GM23338 (cell line): ENCODE measurements around the gene UGT2A3. TPM values are rescaled to one million over a fixed set of nuclear protein-coding genes. Genes with fewer than 3 reads are reported as not detected.

Experiments used
- ATAC-seq: fragments of 200-7000 bp; cut with Tn5 transposase; 3 replicates; pipeline ENCODE4 v1.9.1; 2020
- DNase-seq: peaks from one replicate; pipeline ENCODE4 v3.0.0-alpha.2; 2015; ENCODE audit warnings: low spot score
- H2AFZ ChIP-seq: fragments of 200-600 bp; sonication (generic); 2 replicates; pipeline ENCODE4 v1.8.0; 2016; ENCODE audit warnings: antibody characterized with exemption, mild to moderate bottlenecking, moderate library complexity
- H3F3A ChIP-seq: fragments of 200-600 bp; sonication (generic); replicated peaks from 2 replicates; pipeline ENCODE4 v1.8.0; 2017; ENCODE audit warnings: antibody characterized with exemption, mixed run types, low read depth
- H3K27ac ChIP-seq: fragments of 200-600 bp; sonication (generic); 2 replicates; pipeline ENCODE4 v1.6.1; 2016; ENCODE audit warnings: low read depth
- H3K27me3 ChIP-seq: fragments of 200-600 bp; sonication (generic); 2 replicates; pipeline ENCODE4 v1.8.0; 2016; ENCODE audit warnings: mild to moderate bottlenecking, mixed run types, moderate library complexity; ENCODE audit not compliant: insufficient read depth
- H3K36me3 ChIP-seq: fragments of 200-600 bp; sonication (generic); 2 replicates; pipeline ENCODE4 v1.8.0; 2016; ENCODE audit warnings: mild to moderate bottlenecking; ENCODE audit not compliant: insufficient read depth
- H3K4me1 ChIP-seq: fragments of 200-600 bp; sonication (generic); 2 replicates; pipeline ENCODE4 v1.8.0; 2016; ENCODE audit warnings: mild to moderate bottlenecking, moderate library complexity; ENCODE audit not compliant: insufficient read depth
- H3K4me2 ChIP-seq: fragments of 200-600 bp; sonication (generic); 2 replicates; pipeline ENCODE4 v1.7.1; 2017; ENCODE audit warnings: mixed run types
- H3K4me3 ChIP-seq: fragments of 200-600 bp; sonication (generic); 2 replicates; pipeline ENCODE4 v1.6.1; 2016; ENCODE audit warnings: mixed run types
- H3K79me2 ChIP-seq: fragments of 200-600 bp; sonication (generic); replicated peaks from 2 replicates; pipeline ENCODE4 v1.8.0; 2017; ENCODE audit warnings: mild to moderate bottlenecking; ENCODE audit not compliant: insufficient read depth
- H3K9me2 ChIP-seq: fragments of 200-600 bp; sonication (generic); 2 replicates; pipeline ENCODE4 v1.8.0; 2017; ENCODE audit not compliant: insufficient read depth
- H4K20me1 ChIP-seq: fragments of 200-600 bp; sonication (generic); replicated peaks from 2 replicates; pipeline ENCODE4 v1.8.0; 2017; ENCODE audit warnings: mild to moderate bottlenecking; ENCODE audit not compliant: insufficient read depth
- H3K27ac Mint-ChIP-seq: 2 replicates; pipeline ENCODE4 v1.8.0; 2020; ENCODE audit warnings: inconsistent platforms, mild to moderate bottlenecking, moderate library complexity, mixed read lengths
- H3K27me3 Mint-ChIP-seq: 3 replicates; pipeline ENCODE4 v1.8.0; 2022; ENCODE audit warnings: low read depth, mild to moderate bottlenecking, moderate library complexity, mixed read lengths, inconsistent platforms; ENCODE audit not compliant: insufficient read depth, poor library complexity
- H3K36me3 Mint-ChIP-seq: 3 replicates; pipeline ENCODE4 v1.8.0; 2021; ENCODE audit warnings: low read depth, mild to moderate bottlenecking, inconsistent platforms, moderate library complexity, mixed read lengths
- H3K4me1 Mint-ChIP-seq: 3 replicates; pipeline ENCODE4 v1.8.0; 2020; ENCODE audit warnings: mild to moderate bottlenecking, inconsistent platforms, mixed read lengths
- H3K4me3 Mint-ChIP-seq: 3 replicates; pipeline ENCODE4 v1.8.0; 2021; ENCODE audit warnings: moderate library complexity, mild to moderate bottlenecking, inconsistent platforms, mixed read lengths
- H3K9me3 Mint-ChIP-seq: 3 replicates; pipeline ENCODE4 v1.8.0; 2020; ENCODE audit warnings: moderate library complexity, mild to moderate bottlenecking, inconsistent platforms, mixed read lengths
- CREB1 ChIP-seq: fragments of 250-450 bp; sonication (Bioruptor Pico); IDR thresholded peaks from 2 replicates; pipeline ENCODE4 v1.5.0; 2020; ENCODE audit warnings: low read depth, mild to moderate bottlenecking, moderate library complexity
- CTCF ChIP-seq, 2 experiments: fragments of 200-600 bp in 1 of 2; sonication (generic) in 1 of 2; conservative IDR thresholded peaks; 2 replicates each; pipeline versions ENCODE4 v1.5.1 to v1.6.1; 2016 to 2017; ENCODE audit warnings: antibody characterized with exemption in 2 of 2, low read depth in 2 of 2, mild to moderate bottlenecking in 2 of 2, moderate library complexity in 1 of 2
- ETS1 ChIP-seq: IDR thresholded peaks from 2 replicates; pipeline ENCODE4 v1.6.1; 2016; ENCODE audit warnings: antibody characterized with exemption
- EZH2 ChIP-seq: fragments of 200-600 bp; sonication (generic); IDR thresholded peaks from one replicate; pipeline ENCODE4 v1.8.0; 2017; ENCODE audit warnings: antibody characterized with exemption, mild to moderate bottlenecking, low read depth; ENCODE audit not compliant: unreplicated experiment
- EZH2phosphoT487 ChIP-seq: fragments of 200-600 bp; sonication (generic); IDR thresholded peaks from one replicate; pipeline ENCODE4 v1.8.1; 2018; ENCODE audit warnings: antibody characterized with exemption; ENCODE audit not compliant: unreplicated experiment
- JUNB ChIP-seq: IDR thresholded peaks from one replicate; pipeline ENCODE4 v1.6.1; 2016; ENCODE audit warnings: antibody characterized with exemption; ENCODE audit not compliant: unreplicated experiment
- NANOG ChIP-seq: IDR thresholded peaks from 2 replicates; pipeline ENCODE4 v1.6.1; 2016; ENCODE audit warnings: antibody characterized with exemption, borderline replicate concordance
- POLR2AphosphoS5 ChIP-seq: IDR thresholded peaks from 2 replicates; pipeline ENCODE4 v1.6.1; 2016; ENCODE audit warnings: antibody characterized with exemption, low read depth
- REST ChIP-seq: IDR thresholded peaks from one replicate; pipeline ENCODE4 v1.6.1; 2018; ENCODE audit warnings: antibody characterized with exemption; ENCODE audit not compliant: unreplicated experiment
- STAT1 ChIP-seq: IDR thresholded peaks from one replicate; pipeline ENCODE4 v1.6.1; 2016; ENCODE audit warnings: antibody characterized with exemption; ENCODE audit not compliant: unreplicated experiment
- ZNF114 ChIP-seq: fragments of 250-450 bp; sonication (Bioruptor Pico); IDR thresholded peaks from 2 replicates; pipeline ENCODE4 v1.5.0; 2020; ENCODE audit warnings: mild to moderate bottlenecking, moderate library complexity
- ZNF331 ChIP-seq: fragments of 250-450 bp; sonication (Bioruptor Pico); IDR thresholded peaks from 2 replicates; pipeline ENCODE4 v1.5.0; 2020; ENCODE audit warnings: low read depth, mild to moderate bottlenecking, moderate library complexity
- ZNF462 ChIP-seq: fragments of 250-450 bp; sonication (Bioruptor Pico); IDR thresholded peaks from 2 replicates; pipeline ENCODE4 v1.5.0; 2020; ENCODE audit warnings: mild to moderate bottlenecking, moderate library complexity
- polyA plus RNA-seq: library from polyadenylated mRNA; unstranded; fragments of >200 nt; fragmentation: Nextera tagmentation; extraction: Ambion mirVana; gene quantifications from 2 replicates; pipeline ENCODE4 v1.2.1, GENCODE V29; 2016
- total RNA-seq: library from RNA; depleted of rRNA; stranded (reverse); fragments of >200 nt; shearing (Covaris generic); gene quantifications from 2 replicates; pipeline ENCODE4 v1.2.3, GENCODE V29; 2014

The UGT2A3 gene
- total and polyA plus RNA-seq, 2 experiments from 2014 or later = not detected

- no peaks in the 10 kb centered on the region for H3K4me1 ChIP-seq
- Mint-ChIP-seq H3K9me3 (no peaks in the 10 kb centered on the region), H3K27ac (no peak overlapping the region), H3K36me3 (no peaks in the 10 kb centered on the region; the same call in 2 of the 3 replicates), H3K4me1 (no peaks in the 10 kb centered on the region), H3K4me3 (no peak overlapping the region), H3K27me3 (no peaks in the 10 kb centered on the region)
- ATAC-seq (no peak), DNase-seq (no peak)
- no peaks in the 10 kb centered on the region for H4K20me1 ChIP-seq
- no peak overlapping the region for H2AFZ ChIP-seq
- no peaks in the 10 kb centered on the region for H3K27me3 ChIP-seq
- H3K4me3 ChIP-seq = no peak overlapping the region
- no peaks in the 10 kb centered on the region for H3F3A ChIP-seq
- H3K4me2 ChIP-seq = no peak overlapping the region
- TF ChIP-seq ZNF462 (no peak), NANOG (no peak), EZH2 (no peak), ZNF331 (CRISPR knock-in tag) (no peak), ETS1 (no peak), JUNB (no peak), CREB1 (CRISPR knock-in tag) (no peak), REST (no peak), EZH2phosphoT487 (no peak), POLR2AphosphoS5 (no peak), CTCF (conservative IDR thresholded peaks at IDR 0.05; ENCODE audit: low read depth in 2 of 2) (no peak), ZNF114 (no peak), STAT1 (no peak)
- H3K27ac ChIP-seq = no peak overlapping the region
- H3K79me2 ChIP-seq = no peaks in the 10 kb centered on the region
- 0 out of 2 replicates have a peak, but pooled peaks cover 5% of the 10 kb centered on the region for H3K9me2 ChIP-seq
- H3K36me3 ChIP-seq = no peaks in the 10 kb centered on the region
These were observed 58.7 kb downstream of the UGT2A3 start for GRCh38 chr4:68892861-68893260.
